Measurements from ENCODE around the gene SIL1. TPM values are rescaled to one million over a fixed set of nuclear protein-coding genes. Genes with fewer than 3 reads are reported as not detected.

Gene SIL1
- total and polyA plus RNA-seq, 2 donors (not counting 3 experiments of a cell fraction or from before 2014, with no cell fraction given): 47.6 to 67.2 TPM

DNA sequence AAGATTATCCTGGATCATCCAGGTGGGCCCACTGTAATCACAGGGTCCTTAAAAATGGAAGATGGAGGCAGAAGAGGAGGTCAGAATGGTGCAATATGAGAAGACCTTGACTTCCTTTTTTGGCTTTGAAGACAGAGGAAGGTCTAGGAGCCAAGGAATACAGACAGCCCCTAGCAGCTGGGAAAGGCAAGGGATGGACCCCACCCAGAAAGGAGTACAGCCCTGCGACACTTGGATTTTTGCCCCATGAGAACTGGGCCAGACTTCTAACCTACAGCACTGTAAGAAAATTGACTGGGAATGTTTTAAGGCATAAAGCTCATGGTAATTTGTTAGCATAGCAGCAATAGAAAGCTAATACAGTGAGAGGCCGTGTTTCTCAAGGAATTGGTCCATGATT, 256.1 kb downstream of the SIL1 start:
- no peaks in the 10 kb centered on the region for H3K9me1 ChIP-seq (replicated peaks; ENCODE audit: control insufficient read depth, extremely low read depth, insufficient read depth, low read length)
- H3K4me3 ChIP-seq (replicated peaks in 1 of 3; ENCODE audit: insufficient read depth in 1 of 3, low read depth in 1 of 3, low read length in 3 of 3): no peak overlapping the region
- ChIA-PET POLR2A (no interaction called here), CTCF (interaction anchor here (1.2 to 1.3 kb wide), 2 partner anchors 32 to 50 kb away, joined by 3 to 4 read pairs; no protein-coding TSS in a partner anchor)
- intact Hi-C loops (cut with micrococcal nuclease): no loop called here
- no peak overlapping the region for H3K27ac ChIP-seq (ENCODE audit: insufficient read depth, low read depth, low read length)
- H3K4me2 ChIP-seq (ENCODE audit: insufficient read depth, low read length): no peak overlapping the region
- FAIRE-seq: no peak
- DNase-seq (ENCODE audit: low read depth, low spot score): no peak
- no peaks in the 10 kb centered on the region for H3K9me3 ChIP-seq (replicated peaks; ENCODE audit: control insufficient read depth, insufficient read depth, low read length)
- no peaks in the 10 kb centered on the region for H3K27me3 ChIP-seq (ENCODE audit: control insufficient read depth in 2 of 2, insufficient read depth in 2 of 2, low read length in 2 of 2)
- dilution Hi-C loops (cut with MboI; ENCODE audit: extremely low pct_ligation_motif_present, low sequenced_read_pairs): no loop called here
- no peak overlapping the region for H2AFZ ChIP-seq (ENCODE audit: low read depth, low read length)
- peaks cover 0 to 4% of the 10 kb centered on the region in 2 experiments for H3K36me3 ChIP-seq (ENCODE audit: control insufficient read depth in 2 of 2, extremely low read depth in 1 of 2, insufficient read depth in 2 of 2, low read length in 2 of 2)
- no peaks in the 10 kb centered on the region for H3K79me2 ChIP-seq (ENCODE audit: control insufficient read depth, insufficient read depth, low read length)
- no peaks in the 10 kb centered on the region for H4K20me1 ChIP-seq (replicated peaks; ENCODE audit: control insufficient read depth, extremely low read depth, insufficient read depth, low read length)
- BruUV-seq (replicated peaks): no TSS peak
- no peaks in the 10 kb centered on the region for H3K4me1 ChIP-seq (ENCODE audit: control insufficient read depth, extremely low read depth, insufficient read depth, low read length)
- no peak for TF ChIP-seq POLR2A (IDR thresholded peaks at IDR 0.05; ENCODE audit: low read depth, low read length)
- TF ChIP-seq JUN (IDR thresholded peaks at IDR 0.05; ENCODE audit: borderline replicate concordance, insufficient read depth, insufficient read length, low read depth): no peak
- no peak for TF ChIP-seq CTCF (IDR thresholded peaks at IDR 0.05; ENCODE audit: extremely low read depth in 1 of 2, insufficient read depth in 1 of 2, low read depth in 1 of 2, low read length in 2 of 2)
- TF ChIP-seq POLR2AphosphoS5 (IDR thresholded peaks at IDR 0.05; ENCODE audit: insufficient read depth, low read depth, low read length): no peak
- no peak for TF ChIP-seq EZH2 (IDR thresholded peaks at IDR 0.05; ENCODE audit: borderline replicate concordance, low read depth, low read length, severe bottlenecking)
- no peak for TF ChIP-seq GATA2 (IDR thresholded peaks at IDR 0.05; ENCODE audit: insufficient read depth, insufficient read length, low read depth, low read length)
- TF ChIP-seq MYC (IDR thresholded peaks at IDR 0.05; ENCODE audit: low read depth, low read length): no peak
- TF ChIP-seq MAX (IDR thresholded peaks at IDR 0.05; ENCODE audit: insufficient read depth, insufficient read length): no peak
- no peak for TF ChIP-seq FOS (IDR thresholded peaks at IDR 0.05; ENCODE audit: borderline replicate concordance, insufficient read depth, low read length)
- no peak overlapping the region for H3K9ac ChIP-seq (replicated peaks; ENCODE audit: extremely low read depth, insufficient read depth, low read length)
